HG02798 (cell line): ENCODE measurements around the gene TUBA3E.
"Not testable (repeated sequence)": the region's sequence is repeated elsewhere in the genome, so short reads cannot be mapped to it uniquely, and the experiment has no call there.

Source experiments
- ATAC-seq: cut with Tn5 transposase; IDR thresholded peaks from one replicate; pipeline ENCODE4 v1.9.1; 2021; ENCODE audit warnings: mild to moderate bottlenecking; ENCODE audit not compliant: unreplicated experiment, poor library complexity

Gene TUBA3E

GRCh38 chr2:130198343-130198742, at the start of gene TUBA3E:
TSS of gene TUBA3E (minus strand) at chr2:130198439. CDS start at chr2:130198360, 79 bp downstream.
- no peak for ATAC-seq

- no peak for ATAC-seq
These were observed 48.2 kb upstream of the TUBA3E start for GRCh38 chr2:130246430-130246829.

GRCh38 chr2:130245976-130246375, 47.7 kb upstream of the TUBA3E start:
- no peak for ATAC-seq

GRCh38 chr2:130243359-130243758, 45.1 kb upstream of the TUBA3E start:
- ATAC-seq = no peak

GRCh38 chr2:130241041-130241707, 42.9 kb upstream of the TUBA3E start:
- no peak for ATAC-seq

- not testable (repeated sequence) for ATAC-seq
These were observed 41.3 kb upstream of the TUBA3E start for GRCh38 chr2:130239581-130239980.

GRCh38 chr2:130233066-130233465, 34.8 kb upstream of the TUBA3E start:
- ATAC-seq = not testable (repeated sequence)

- no peak for ATAC-seq
These were observed 33.4 kb upstream of the TUBA3E start for GRCh38 chr2:130231656-130232055.

- ATAC-seq = not testable (repeated sequence)
These were observed 32.7 kb upstream of the TUBA3E start for GRCh38 chr2:130230907-130231306.

- ATAC-seq = not testable (repeated sequence)
These were observed 32.1 kb upstream of the TUBA3E start for GRCh38 chr2:130230376-130230775.

- ATAC-seq = peak; percentile 55
These were observed 30.9 kb upstream of the TUBA3E start for GRCh38 chr2:130229161-130229510.

GRCh38 chr2:130228467-130229160, 30.4 kb upstream of the TUBA3E start:
- ATAC-seq = not testable (repeated sequence)

- not testable (repeated sequence) for ATAC-seq
These were observed 29.8 kb upstream of the TUBA3E start for GRCh38 chr2:130228005-130228404.

GRCh38 chr2:130222523-130222922, 24.3 kb upstream of the TUBA3E start:
- ATAC-seq = peak; percentile 85

GRCh38 chr2:130220505-130220904, 22.3 kb upstream of the TUBA3E start:
- ATAC-seq = not testable (repeated sequence)

- ATAC-seq = not testable (repeated sequence)
These were observed 20.9 kb upstream of the TUBA3E start for GRCh38 chr2:130219147-130219546.

GRCh38 chr2:130207051-130207450, 8.8 kb upstream of the TUBA3E start:
- not testable (repeated sequence) for ATAC-seq

GRCh38 chr2:130203150-130203549, 4.9 kb upstream of the TUBA3E start:
- not testable (repeated sequence) for ATAC-seq

- ATAC-seq = not testable (repeated sequence)
These were observed 4.3 kb upstream of the TUBA3E start for GRCh38 chr2:130202518-130202917.

GRCh38 chr2:130196052-130196451, 2.2 kb downstream of the TUBA3E start:
- ATAC-seq = not testable (repeated sequence)

GRCh38 chr2:130195089-130195635, 3.1 kb downstream of the TUBA3E start:
- ATAC-seq = not testable (repeated sequence)
